Glomerular endothelial cell (primary cell): Measurements from ENCODE around the gene DDI1. TPM values are rescaled to one million over a fixed set of nuclear protein-coding genes. Genes with fewer than 3 reads are reported as not detected.
"Not testable (repeated sequence)": the region's sequence is repeated elsewhere in the genome, so short reads cannot be mapped to it uniquely, and the experiment has no call there.

Experiments used
- DNase-seq: peaks from one replicate; pipeline ENCODE4 v3.0.0-alpha.2; 2011; ENCODE audit warnings: low read depth, low spot score; ENCODE audit errors: extremely low read depth
- total RNA-seq: library from RNA; depleted of rRNA; stranded (reverse); fragments of >200 nt; gene quantifications from 2 replicates; pipeline ENCODE4 v1.2.3, GENCODE V29; 2015

Gene DDI1
- total RNA-seq, 1 donor from 2014 or later: not detected

- DNase-seq: no peak
Measured at GRCh38 chr11:104036995-104037394, 555 bp downstream of the DDI1 start.

- DNase-seq: no peak
Measured at GRCh38 chr11:104041792-104042191, 5.4 kb downstream of the DDI1 start.

- no peak for DNase-seq
Measured at GRCh38 chr11:104043142-104043541, 6.7 kb downstream of the DDI1 start.

- no peak for DNase-seq
Measured at GRCh38 chr11:104043678-104044239, 7.3 kb downstream of the DDI1 start.

- DNase-seq: no peak
Measured at GRCh38 chr11:104046331-104046730, 9.9 kb downstream of the DDI1 start.

- not testable (repeated sequence) for DNase-seq
Measured at GRCh38 chr11:104046858-104047257, 10.4 kb downstream of the DDI1 start.

- DNase-seq: no peak
Measured at GRCh38 chr11:104049116-104049515, 12.7 kb downstream of the DDI1 start.

GRCh38 chr11:104051778-104052177, 15.3 kb downstream of the DDI1 start:
- DNase-seq: no peak

- DNase-seq: no peak
Measured at GRCh38 chr11:104053743-104054478, 17.5 kb downstream of the DDI1 start.

- no peak for DNase-seq
Measured at GRCh38 chr11:104054911-104055529, 18.6 kb downstream of the DDI1 start.

- DNase-seq: no peak
Measured at GRCh38 chr11:104055596-104055995, 19.2 kb downstream of the DDI1 start.

GRCh38 chr11:104057908-104058307, 21.5 kb downstream of the DDI1 start:
- DNase-seq: no peak

- no peak for DNase-seq
Measured at GRCh38 chr11:104058680-104059079, 22.2 kb downstream of the DDI1 start.

- DNase-seq: no peak
Measured at GRCh38 chr11:104060004-104060794, 23.8 kb downstream of the DDI1 start.

GRCh38 chr11:104060820-104061219, 24.4 kb downstream of the DDI1 start:
- DNase-seq: no peak

- DNase-seq: no peak
Measured at GRCh38 chr11:104061853-104062521, 25.5 kb downstream of the DDI1 start.

- no peak for DNase-seq
Measured at GRCh38 chr11:104064034-104064630, 27.7 kb downstream of the DDI1 start.

- DNase-seq: no peak
Measured at GRCh38 chr11:104067534-104067933, 31.1 kb downstream of the DDI1 start.

- DNase-seq: no peak
Measured at GRCh38 chr11:104073950-104074705, 37.7 kb downstream of the DDI1 start.

- no peak for DNase-seq
Measured at GRCh38 chr11:104075091-104075490, 38.7 kb downstream of the DDI1 start.
